HepG2 (cell line): ENCODE results near the gene PDE9A. TPM values are rescaled to one million over a fixed set of nuclear protein-coding genes. Genes with fewer than 3 reads are reported as not detected.
"Not testable (repeated sequence)": the region's sequence is repeated elsewhere in the genome, so short reads cannot be mapped to it uniquely, and the experiment has no call there.

Experiments used
- ARID5B ChIP-seq: IDR thresholded peaks from 2 replicates; pipeline ENCODE4 v1.4.0; 2020; ENCODE audit warnings: mild to moderate bottlenecking, missing genetic modification reagents
- ATF2 ChIP-seq: sonication (generic); formaldehyde crosslinking; IDR thresholded peaks from 2 replicates; pipeline ENCODE4 v1.4.0; 2020; ENCODE audit warnings: missing genetic modification reagents
- EP300 ChIP-seq, 3 experiments: sonication (generic) in 1 of 3; formaldehyde crosslinking in 1 of 3; IDR thresholded peaks; 2 replicates each; pipeline versions ENCODE4 v1.5.1 to v1.6.1; 2011 to 2020; ENCODE audit warnings: low read depth in 2 of 3, low read length in 2 of 3, borderline replicate concordance in 1 of 3, improper control_type of control experiment in 1 of 3, mild to moderate bottlenecking in 1 of 3, missing genetic modification reagents in 1 of 3, moderate library complexity in 1 of 3
- FOXA3 ChIP-seq: IDR thresholded peaks from 2 replicates; pipeline ENCODE4 v1.6.1; 2016; ENCODE audit warnings: missing genetic modification reagents, missing compliant biosample characterization
- GATAD2A ChIP-seq: IDR thresholded peaks from 2 replicates; pipeline ENCODE4 v1.6.1; 2016
- HDAC2 ChIP-seq: sonication (generic); formaldehyde crosslinking; IDR thresholded peaks from 2 replicates; pipeline ENCODE4 v1.4.0; 2020; ENCODE audit warnings: missing genetic modification reagents
- MED1 ChIP-seq: sonication (generic); formaldehyde crosslinking; IDR thresholded peaks from 2 replicates; pipeline ENCODE4 v1.4.0; 2020; ENCODE audit warnings: missing genetic modification reagents
- MLX ChIP-seq: IDR thresholded peaks from 2 replicates; pipeline ENCODE4 v1.6.1; 2016
- NR2C2 ChIP-seq: sonication (generic); formaldehyde crosslinking; IDR thresholded peaks from 2 replicates; pipeline ENCODE4 v1.4.0; 2020; ENCODE audit warnings: missing genetic modification reagents, mild to moderate bottlenecking, moderate library complexity, borderline replicate concordance
- PHF8 ChIP-seq: sonication (generic); formaldehyde crosslinking; IDR thresholded peaks from 2 replicates; pipeline ENCODE4 v1.5.0; 2020; ENCODE audit warnings: missing genetic modification reagents
- PPARG ChIP-seq: conservative IDR thresholded peaks from 2 replicates; pipeline ENCODE4 v1.6.1; 2016; ENCODE audit warnings: missing biosample characterization, missing genetic modification reagents
- RARA ChIP-seq: IDR thresholded peaks from 2 replicates; pipeline ENCODE4 v1.6.1; 2016; ENCODE audit warnings: missing genetic modification reagents, missing compliant biosample characterization
- RXRA ChIP-seq: sonication (generic); formaldehyde crosslinking; IDR thresholded peaks from 2 replicates; pipeline ENCODE4 v1.5.1; 2020; ENCODE audit warnings: missing genetic modification reagents
- RXRB ChIP-seq: IDR thresholded peaks from 2 replicates; pipeline ENCODE4 v1.6.1; 2016; ENCODE audit warnings: borderline replicate concordance, missing genetic modification reagents, missing compliant biosample characterization
- SOX13 ChIP-seq, 3 experiments: fragments of 450-650 bp in 1 of 3; sonication (generic) in 1 of 3; formaldehyde crosslinking in 1 of 3; IDR thresholded peaks in 2 of 3; conservative IDR thresholded peaks in 1 of 3; 2 replicates each; pipeline versions ENCODE4 v1.5.0 to v1.6.1; 2016 to 2020; ENCODE audit warnings: antibody characterized with exemption in 1 of 3, mild to moderate bottlenecking in 1 of 3, missing compliant biosample characterization in 1 of 3, missing genetic modification reagents in 1 of 3, moderate library complexity in 1 of 3
- SOX6 ChIP-seq, 2 experiments: fragments of 450-650 bp in 1 of 2; sonication (generic) in 1 of 2; formaldehyde crosslinking in 1 of 2; IDR thresholded peaks; 2 replicates each; pipeline versions ENCODE4 v1.4.0 to v1.6.1; 2017 to 2020; ENCODE audit warnings: antibody characterized with exemption in 1 of 2, mild to moderate bottlenecking in 1 of 2, missing genetic modification reagents in 1 of 2
- THAP11 ChIP-seq: IDR thresholded peaks from 2 replicates; pipeline ENCODE4 v1.6.1; 2016; ENCODE audit warnings: missing biosample characterization, missing genetic modification reagents
- YEATS4 ChIP-seq: sonication (generic); formaldehyde crosslinking; IDR thresholded peaks from 2 replicates; pipeline ENCODE4 v1.4.0; 2020; ENCODE audit warnings: missing genetic modification reagents, borderline replicate concordance
- ZBTB7B ChIP-seq: sonication (generic); formaldehyde crosslinking; IDR thresholded peaks from 2 replicates; pipeline ENCODE4 v1.4.0; 2020; ENCODE audit warnings: missing genetic modification reagents
- ZHX1 ChIP-seq: sonication (generic); formaldehyde crosslinking; IDR thresholded peaks from 2 replicates; pipeline ENCODE4 v1.8.1; 2022; ENCODE audit warnings: low read depth, mild to moderate bottlenecking, missing genetic modification reagents
- polyA plus RNA-seq, 8 experiments: library from polyadenylated mRNA; depleted of rRNA in 3 of 8; stranded (reverse) in 7 of 8; unstranded in 1 of 8; fragments of >200 nt; fragmentation: Illumina TruSeq in 4 of 8; extraction: Trizol in 4 of 8; gene quantifications; 2 replicates each; pipeline versions ENCODE4 v1.2.1 to v1.2.3, GENCODE V29; 2011 to 2016; ENCODE audit warnings: low read depth in 4 of 8, missing spikeins in 1 of 8, mixed read lengths in 1 of 8; ENCODE audit not compliant: insufficient read depth in 1 of 8
- total RNA-seq, 5 experiments: library from RNA; depleted of rRNA; stranded (reverse); fragments of >200 nt; fragmentation: Illumina TruSeq; extraction: Trizol; gene quantifications; 2 replicates each; pipeline ENCODE4 v1.2.3, GENCODE V29; 2016; ENCODE audit warnings: low read depth in 1 of 5

Gene PDE9A
- total and polyA plus RNA-seq, 2 of the 13 experiments (the other 11 are each of a cell fraction or from before 2014, with no cell fraction given) = 4.6 to 19.7 TPM

- TF ChIP-seq GATAD2A (CRISPR knock-in tag) (peak; percentile 70), RXRB (CRISPR knock-in tag) (peak; percentile 70; the same call in 1 of the 2 replicates), ARID5B (CRISPR knock-in tag) (peak; percentile 73), MLX (0 out of 2 replicates have a peak, but pooled peaks have one; percentile 64), ZHX1 (0 out of 2 replicates have a peak, but pooled peaks have one; percentile 49), RARA (peak; percentile 56), THAP11 (CRISPR knock-in tag) (0 out of 2 replicates have a peak, but pooled peaks have one; percentile 28), EP300 (CRISPR knock-in tag; IDR thresholded peaks at IDR 0.05; ENCODE audit: borderline replicate concordance) (0 out of 2 replicates have a peak, but pooled peaks have one; percentile 23), SOX6 (CRISPR knock-in tag; IDR thresholded peaks at IDR 0.05) (peak; percentile 76), PPARG (CRISPR knock-in tag) (peak; percentile 76; the same call in 1 of the 2 replicates), HDAC2 (CRISPR knock-in tag) (peak; percentile 72; the same call in 1 of the 2 replicates), RXRA (CRISPR knock-in tag) (peak; percentile 47; the same call in 1 of the 2 replicates), MED1 (CRISPR knock-in tag) (peak; percentile 70), NR2C2 (peak; percentile 44; the same call in 1 of the 2 replicates), SOX13 (CRISPR knock-in tag; conservative IDR thresholded peaks at IDR 0.05 in 1 of 2, IDR thresholded peaks at IDR 0.05 in 1 of 2) (peak in 1 of 2 experiments; percentile 68; a peak in 2 of 4 replicates), ZBTB7B (CRISPR knock-in tag) (peak; percentile 89), YEATS4 (CRISPR knock-in tag) (0 out of 2 replicates have a peak, but pooled peaks have one; percentile 33), ATF2 (CRISPR knock-in tag) (0 out of 2 replicates have a peak, but pooled peaks have one; percentile 25), PHF8 (CRISPR knock-in tag) (0 out of 2 replicates have a peak, but pooled peaks have one; percentile 31), FOXA3 (CRISPR knock-in tag) (peak; percentile 58)
- TF ChIP-seq EP300 (IDR thresholded peaks at IDR 0.05; ENCODE audit: low read depth in 2 of 2, low read length in 2 of 2); SOX6 (IDR thresholded peaks at IDR 0.05); SOX13 (IDR thresholded peaks at IDR 0.05): not testable (repeated sequence)
Observed at GRCh38 chr21:42807293-42807895, 154.0 kb downstream of the PDE9A start (continued).
